HepG2 (cell line): Measurements from ENCODE around the gene CAMK1D. TPM values are rescaled to one million over a fixed set of nuclear protein-coding genes. Genes with fewer than 3 reads are reported as not detected.

Experiments used
- ATAC-seq: fragments of 200-7000 bp; cut with Tn5 transposase; 3 replicates; pipeline ENCODE4 v1.9.1; 2020; ENCODE audit warnings: mild to moderate bottlenecking, moderate library complexity
- BruUV-seq: library from RNA; stranded (reverse); fragments of 400-500 nt; replicated peaks from 2 replicates; lab custom pipeline; 2021; lab: Mats Ljungman, UMichigan
- CTCF ChIA-PET: fragments of 300-600 bp; formaldehyde crosslinking; extraction: SDS; loops from one replicate; lab custom pipeline; 2021; ENCODE audit warnings: low total read pairs, inconsistent platforms, low intra/inter-chr PET ratio; lab: Yijun Ruan, JAX
- POLR2A ChIA-PET: fragments of 350-600 bp; sonication (Branson Sonifier 250); formaldehyde crosslinking; loops from one replicate; lab custom pipeline; 2020; ENCODE audit warnings: antibody characterized with exemption, inconsistent platforms; lab: Yijun Ruan, JAX
- DNase-seq: peaks from one replicate; pipeline ENCODE4 v3.0.0-alpha.2; 2015; ENCODE audit warnings: low spot score
- FAIRE-seq: peaks from 3 replicates; lab custom pipeline; 2011; peaks lifted over from hg19 to GRCh38; lab: Jason Lieb, UNC
- H2AFZ ChIP-seq: one replicate; pipeline ENCODE4 v1.6.1; 2011; ENCODE audit warnings: low read length, inconsistent platforms
- H3K27ac ChIP-seq: fragments of 300-600 bp; 3 replicates; pipeline ENCODE4 v1.8.0; 2011; ENCODE audit warnings: mixed run types, mild to moderate bottlenecking, mixed read lengths, low read length, inconsistent platforms; ENCODE audit not compliant: insufficient read depth; ENCODE audit errors: extremely low read length
- H3K27me3 ChIP-seq, 2 experiments: fragments of 200-600 bp in 1 of 2; 2 replicates in 1 of 2; 3 replicates in 1 of 2; pipeline versions ENCODE4 v1.6.0 to v1.8.0; 2011; ENCODE audit warnings: low read length in 2 of 2, mild to moderate bottlenecking in 2 of 2, moderate library complexity in 2 of 2, inconsistent platforms in 1 of 2; ENCODE audit not compliant: insufficient read depth in 2 of 2, control insufficient read depth in 1 of 2
- H3K36me3 ChIP-seq, 2 experiments: fragments of 200-600 bp in 1 of 2; replicated peaks in 1 of 2; 2 replicates in 1 of 2; 3 replicates in 1 of 2; pipeline versions ENCODE4 v1.5.1 to v1.8.0; 2011; ENCODE audit warnings: low read length in 2 of 2, inconsistent platforms in 1 of 2; ENCODE audit not compliant: insufficient read depth in 2 of 2, control insufficient read depth in 1 of 2
- H3K4me1 ChIP-seq: 2 replicates; pipeline ENCODE4 v1.5.1; 2012; ENCODE audit warnings: low read length, inconsistent platforms; ENCODE audit not compliant: insufficient read depth
- H3K4me2 ChIP-seq: 2 replicates; pipeline ENCODE4 v1.6.0; 2011; ENCODE audit warnings: low read depth, low read length, inconsistent platforms
- H3K4me3 ChIP-seq, 3 experiments: fragments of 200-600 bp in 1 of 3; sonication (generic), shearing (Covaris generic) in 1 of 3; replicated peaks in 1 of 3; 2 replicates each; pipeline ENCODE4 v1.5.1; 2011 to 2016; ENCODE audit warnings: low read length in 3 of 3, inconsistent platforms in 2 of 3, low read depth in 2 of 3, mild to moderate bottlenecking in 2 of 3, control low read depth in 1 of 3, mixed read lengths in 1 of 3; ENCODE audit not compliant: insufficient read depth in 1 of 3
- H3K79me2 ChIP-seq: one replicate; pipeline ENCODE4 v1.6.1; 2011; ENCODE audit warnings: low read length, inconsistent platforms; ENCODE audit not compliant: insufficient read depth
- H3K9ac ChIP-seq: 2 replicates; pipeline ENCODE4 v1.6.0; 2011; ENCODE audit warnings: mild to moderate bottlenecking, low read depth, low read length, inconsistent platforms; ENCODE audit not compliant: insufficient read depth
- H3K9me3 ChIP-seq: 2 replicates; pipeline ENCODE4 v1.5.1; 2012; ENCODE audit warnings: mild to moderate bottlenecking, low read length
- H4K20me1 ChIP-seq: 2 replicates; pipeline ENCODE4 v1.6.0; 2011; ENCODE audit warnings: inconsistent platforms, mild to moderate bottlenecking, low read length, moderate library complexity; ENCODE audit not compliant: insufficient read depth
- BRD4 ChIP-seq: sonication (generic); formaldehyde crosslinking; IDR thresholded peaks from 2 replicates; pipeline ENCODE4 v1.4.0; 2020; ENCODE audit warnings: missing genetic modification reagents
- ELF4 ChIP-seq: sonication (generic); formaldehyde crosslinking; IDR thresholded peaks from 2 replicates; pipeline ENCODE4 v1.5.0; 2020; ENCODE audit warnings: missing genetic modification reagents, mild to moderate bottlenecking, moderate library complexity, borderline replicate concordance
- EZH2 ChIP-seq: conservative IDR thresholded peaks from 2 replicates; pipeline ENCODE4 v1.6.1; 2012; ENCODE audit warnings: mild to moderate bottlenecking, low read depth, low read length, moderate library complexity
- FOXC1 ChIP-seq: sonication (generic); formaldehyde crosslinking; IDR thresholded peaks from 2 replicates; pipeline ENCODE4 v1.8.0; 2022; ENCODE audit warnings: mild to moderate bottlenecking, missing genetic modification reagents, borderline replicate concordance
- HNRNPK ChIP-seq: fragments of 200-400 bp; formaldehyde crosslinking; IDR thresholded peaks from 2 replicates; pipeline ENCODE4 v1.6.1; 2018; ENCODE audit warnings: low read length, low read depth, moderate library complexity, mild to moderate bottlenecking; ENCODE audit not compliant: poor library complexity, severe bottlenecking
- IRF9 ChIP-seq: sonication (generic); formaldehyde crosslinking; IDR thresholded peaks from 2 replicates; pipeline ENCODE4 v1.8.0; 2022; ENCODE audit warnings: missing genetic modification reagents, mild to moderate bottlenecking, borderline replicate concordance
- MAZ ChIP-seq, 2 experiments: sonication (generic) in 1 of 2; formaldehyde crosslinking in 1 of 2; IDR thresholded peaks; 2 replicates each; pipeline versions ENCODE4 v1.5.0 to v1.6.1; 2012 to 2020; ENCODE audit warnings: low read depth in 2 of 2, mild to moderate bottlenecking in 2 of 2, borderline replicate concordance in 1 of 2, improper control_type of control experiment in 1 of 2, low read length in 1 of 2, missing genetic modification reagents in 1 of 2, moderate library complexity in 1 of 2
- MEF2D ChIP-seq: sonication (generic); formaldehyde crosslinking; IDR thresholded peaks from 2 replicates; pipeline ENCODE4 v1.5.1; 2020; ENCODE audit warnings: mild to moderate bottlenecking, missing genetic modification reagents
- MTA3 ChIP-seq: sonication (generic); formaldehyde crosslinking; IDR thresholded peaks from 2 replicates; pipeline ENCODE4 v1.4.0; 2020; ENCODE audit warnings: missing genetic modification reagents
- NCOA1 ChIP-seq: sonication (generic); formaldehyde crosslinking; IDR thresholded peaks from 2 replicates; pipeline ENCODE4 v1.9.0; 2021; ENCODE audit warnings: missing genetic modification reagents
- SIN3A ChIP-seq: IDR thresholded peaks from 2 replicates; pipeline ENCODE4 v1.6.1; 2011; ENCODE audit warnings: low read depth, mild to moderate bottlenecking, control low read depth, low read length, borderline replicate concordance
- SIX4 ChIP-seq: sonication (generic); formaldehyde crosslinking; IDR thresholded peaks from 2 replicates; pipeline ENCODE4 v1.4.0; 2020; ENCODE audit warnings: missing genetic modification reagents
- SMAD3 ChIP-seq: sonication (generic); formaldehyde crosslinking; IDR thresholded peaks from 2 replicates; pipeline ENCODE4 v1.4.0; 2020; ENCODE audit warnings: missing genetic modification reagents
- ZBTB38 ChIP-seq: sonication (generic); formaldehyde crosslinking; IDR thresholded peaks from 2 replicates; pipeline ENCODE4 v1.5.1; 2020; ENCODE audit warnings: mild to moderate bottlenecking, missing genetic modification reagents
- ZNF326 ChIP-seq: sonication (generic); formaldehyde crosslinking; IDR thresholded peaks from 2 replicates; pipeline ENCODE4 v1.4.0; 2020; ENCODE audit warnings: missing genetic modification reagents, borderline replicate concordance
- ZNF816 ChIP-seq: sonication (generic); formaldehyde crosslinking; IDR thresholded peaks from 2 replicates; pipeline ENCODE4 v1.8.0; 2022; ENCODE audit warnings: missing genetic modification reagents, mild to moderate bottlenecking, borderline replicate concordance
- ZNF839 ChIP-seq: sonication (generic); formaldehyde crosslinking; IDR thresholded peaks from 2 replicates; pipeline ENCODE4 v1.4.0; 2020; ENCODE audit warnings: missing genetic modification reagents, mild to moderate bottlenecking, borderline replicate concordance
- ZXDC ChIP-seq: sonication (generic); formaldehyde crosslinking; IDR thresholded peaks from 2 replicates; pipeline ENCODE4 v1.5.0; 2020; ENCODE audit warnings: mild to moderate bottlenecking, missing genetic modification reagents
- WGBS: methylation state at CpG from one replicate; pipeline ENCODE4 v1.1.6; 2017; ENCODE audit warnings: low lambda C conversion rate; 5-methylcytosine and 5-hydroxymethylcytosine counted together
- in situ Hi-C: cut with HindIII; loops from 2 replicates; pipeline ENCODE4 v1.10.0; 2017; ENCODE audit warnings: low pct_unique_long_range_greater_than_20kb; ENCODE audit not compliant: extremely low pct_ligation_motif_present
- intact Hi-C: fragments of 100-400 bp; cut with micrococcal nuclease; formaldehyde crosslinking; loops from one replicate; pipeline ENCODE4 v1.10.0; 2022; ENCODE audit not compliant: unreplicated experiment
- polyA plus RNA-seq, 8 experiments: library from polyadenylated mRNA; depleted of rRNA in 3 of 8; stranded (reverse) in 7 of 8; unstranded in 1 of 8; fragments of >200 nt; fragmentation: Illumina TruSeq in 4 of 8; extraction: Trizol in 4 of 8; gene quantifications; 2 replicates each; pipeline versions ENCODE4 v1.2.1 to v1.2.3, GENCODE V29; 2011 to 2016; ENCODE audit warnings: low read depth in 4 of 8, missing spikeins in 1 of 8, mixed read lengths in 1 of 8; ENCODE audit not compliant: insufficient read depth in 1 of 8
- total RNA-seq, 5 experiments: library from RNA; depleted of rRNA; stranded (reverse); fragments of >200 nt; fragmentation: Illumina TruSeq; extraction: Trizol; gene quantifications; 2 replicates each; pipeline ENCODE4 v1.2.3, GENCODE V29; 2016; ENCODE audit warnings: low read depth in 1 of 5

The CAMK1D gene
- total and polyA plus RNA-seq, 2 of the 13 experiments (the other 11 are each of a cell fraction or from before 2014, with no cell fraction given) = under 0.01 TPM; not detected in 1

- BruUV-seq = no TSS peak
- no peak for DNase-seq
- in situ Hi-C loops = no loop called here
Measured at GRCh38 chr10:12755075-12755474, 405.7 kb downstream of the CAMK1D start.

More at GRCh38 chr10:12755075-12755474, 405.7 kb downstream of the CAMK1D start:
- ChIA-PET POLR2A (no interaction called here), CTCF (no interaction called here)
- no peak overlapping the region for H2AFZ ChIP-seq
- H3K79me2 ChIP-seq = no peaks in the 10 kb centered on the region
- H3K36me3 ChIP-seq = no peaks in the 10 kb centered on the region
- H3K27ac ChIP-seq = no peak overlapping the region
- no peaks in the 10 kb centered on the region for H3K4me1 ChIP-seq
- WGBS = 15% methylated on average over 5 of the region's 5 CpGs
- peaks cover 0 to 3% of the 10 kb centered on the region in 2 experiments; a peak in 1 of 5 replicates for H3K27me3 ChIP-seq
- no peak for ATAC-seq
- no peak overlapping the region for H3K9ac ChIP-seq
- TF ChIP-seq HNRNPK (no peak), MAZ (IDR thresholded peaks at IDR 0.05; ENCODE audit: borderline replicate concordance, low read depth, low read length) (no peak), MAZ (CRISPR knock-in tag; IDR thresholded peaks at IDR 0.05; ENCODE audit: low read depth) (no peak), SIN3A (no peak), ZXDC (CRISPR knock-in tag) (no peak), EZH2 (no peak), FOXC1 (no peak), SMAD3 (no peak), NCOA1 (CRISPR knock-in tag) (no peak), IRF9 (CRISPR knock-in tag) (no peak), MTA3 (CRISPR knock-in tag) (no peak), BRD4 (CRISPR knock-in tag) (no peak), ZNF816 (CRISPR knock-in tag) (no peak), MEF2D (CRISPR knock-in tag) (no peak), ZNF326 (CRISPR knock-in tag) (no peak), SIX4 (no peak), ELF4 (CRISPR knock-in tag) (no peak), ZNF839 (CRISPR knock-in tag) (no peak), ZBTB38 (CRISPR knock-in tag) (no peak)
- TF ChIP-seq, all 625 proteins: peak for 0
- H3K4me3 ChIP-seq = no peak overlapping the region
- no peaks in the 10 kb centered on the region for H3K9me3 ChIP-seq
- H3K4me2 ChIP-seq = no peak overlapping the region
- H4K20me1 ChIP-seq = no peaks in the 10 kb centered on the region
- no peak for FAIRE-seq
- intact Hi-C loops = no loop called here
